Measurements from ENCODE around the gene STAT1.

STAT1 gene

DNA sequence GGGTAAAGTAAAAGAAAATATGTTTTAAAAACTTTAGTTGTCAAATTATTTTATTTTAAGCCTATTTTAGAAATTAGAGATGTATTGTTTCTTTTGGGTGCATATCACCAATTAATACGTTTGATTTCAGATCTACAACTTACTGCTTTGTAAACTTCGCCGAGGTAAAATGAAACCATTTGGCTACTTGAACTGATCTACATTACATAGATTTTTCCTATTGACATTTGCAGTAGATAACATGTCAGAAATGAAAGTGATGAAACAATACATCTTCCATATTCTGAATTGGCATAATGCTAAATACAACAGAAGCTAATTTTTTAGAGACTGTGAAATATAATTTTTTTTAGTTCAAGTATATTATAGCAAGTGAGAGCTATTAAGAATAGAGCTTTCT is 93.9 kb downstream of the STAT1 start:
- DNase-seq: no peak

All from anterior cingulate cortex (tissue), 58 donors.